IPS DF 6.9 (cell line): ENCODE data around the gene PDZRN4.

Source experiments
- DNase-seq: peaks from one replicate; pipeline ENCODE4 v3.0.0-alpha.2; 2013; ENCODE audit warnings: low read depth, low spot score
- H3K27ac ChIP-seq: one replicate; pipeline ENCODE4 v1.5.1; 2013; ENCODE audit warnings: low read length, control low read depth
- H3K27me3 ChIP-seq: 2 replicates; pipeline ENCODE4 v1.6.1; 2013; ENCODE audit warnings: mild to moderate bottlenecking, low read length; ENCODE audit not compliant: control insufficient read depth, insufficient read depth
- H3K36me3 ChIP-seq: 2 replicates; pipeline ENCODE4 v1.6.1; 2013; ENCODE audit warnings: low read length; ENCODE audit not compliant: control insufficient read depth, insufficient read depth
- H3K4me1 ChIP-seq: 2 replicates; pipeline ENCODE4 v1.6.1; 2013; ENCODE audit warnings: low read length; ENCODE audit not compliant: control insufficient read depth, insufficient read depth
- H3K4me3 ChIP-seq: 2 replicates; pipeline ENCODE4 v1.5.1; 2013; ENCODE audit warnings: mild to moderate bottlenecking, low read length
- H3K9me3 ChIP-seq: 2 replicates; pipeline ENCODE4 v1.6.1; 2013; ENCODE audit warnings: low read length, inconsistent platforms; ENCODE audit not compliant: control insufficient read depth, insufficient read depth
- WGBS: extraction: QIAGEN DNeasy Blood & Tissue Kit; methylation state at CpG from one replicate; pipeline ENCODE4 v1.1.7; 2013; ENCODE audit warnings: mixed read lengths, missing lambda C conversion rate; ENCODE audit not compliant: insufficient read length, insufficient coverage; 5-methylcytosine and 5-hydroxymethylcytosine counted together

The PDZRN4 gene

GRCh38 chr12:41566703-41567102 is 378.6 kb downstream of the PDZRN4 start:
- WGBS: no CpG with 5 or more reads among the region's 2 CpGs
- Histone ChIP-seq H3K4me3 (no peak overlapping the region), H3K27ac (no peak overlapping the region), H3K36me3 (no peaks in the 10 kb centered on the region), H3K4me1 (no peaks in the 10 kb centered on the region), H3K9me3 (no peaks in the 10 kb centered on the region), H3K27me3 (no peaks in the 10 kb centered on the region)
- no peak for DNase-seq

DNA sequence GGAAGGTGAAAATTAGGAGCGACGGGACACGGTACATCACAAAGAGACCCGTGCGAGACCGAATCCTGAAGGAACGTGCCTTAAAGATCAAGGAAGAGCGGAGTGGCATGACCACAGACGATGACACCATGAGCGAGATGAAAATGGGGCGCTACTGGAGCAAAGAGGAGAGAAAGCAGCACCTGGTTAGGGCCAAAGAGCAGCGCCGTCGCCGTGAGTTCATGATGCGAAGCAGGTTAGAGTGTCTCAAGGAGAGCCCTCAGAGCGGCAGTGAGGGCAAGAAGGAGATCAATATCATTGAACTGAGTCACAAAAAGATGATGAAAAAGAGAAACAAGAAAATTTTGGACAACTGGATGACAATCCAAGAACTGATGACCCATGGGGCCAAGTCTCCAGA is 385.3 kb downstream of the PDZRN4 start:
- Histone ChIP-seq H3K9me3 (no peaks in the 10 kb centered on the region), H3K27ac (no peak overlapping the region), H3K27me3 (no peaks in the 10 kb centered on the region), H3K4me1 (no peaks in the 10 kb centered on the region), H3K4me3 (no peak overlapping the region), H3K36me3 (no peaks in the 10 kb centered on the region)
- no CpG with 5 or more reads among the region's 17 CpGs for WGBS
- no peak for DNase-seq

- no peaks in the 10 kb centered on the region for H3K9me3 ChIP-seq
- H3K4me1 ChIP-seq: peaks cover 1% of the 10 kb centered on the region; the same call in 1 of the 2 replicates
- no CpG with 5 or more reads among the region's 1 CpG for WGBS
- no peak overlapping the region for H3K27ac ChIP-seq
- H3K27me3 ChIP-seq: no peaks in the 10 kb centered on the region
- peak; percentile 75 for DNase-seq
- no peaks in the 10 kb centered on the region for H3K36me3 ChIP-seq
- no peak overlapping the region for H3K4me3 ChIP-seq
These were observed 388.8 kb downstream of the PDZRN4 start for GRCh38 chr12:41576925-41577324.

DNA sequence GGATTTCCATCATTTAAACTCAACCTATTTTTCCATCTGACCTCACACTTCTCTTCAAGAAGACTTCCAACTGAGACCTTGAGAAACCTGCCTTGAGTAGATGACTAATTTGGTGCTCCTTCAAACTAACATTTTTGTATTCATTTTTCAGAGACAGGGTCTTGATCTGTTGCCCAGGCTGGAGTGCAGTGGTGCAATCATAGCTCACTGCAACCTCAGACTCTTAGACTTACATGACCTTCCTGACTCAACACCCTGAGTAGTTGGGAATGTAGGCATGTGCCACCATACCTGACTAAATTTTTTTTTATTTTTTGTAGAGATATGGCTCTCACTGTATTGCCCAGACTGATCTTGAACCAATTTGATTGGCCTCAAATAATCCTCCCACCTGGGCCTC is 389.9 kb downstream of the PDZRN4 start:
- no peak overlapping the region for H3K27ac ChIP-seq
- H3K9me3 ChIP-seq: no peaks in the 10 kb centered on the region
- H3K36me3 ChIP-seq: no peaks in the 10 kb centered on the region
- no peak for DNase-seq
- peaks cover 1% of the 10 kb centered on the region; the same call in 1 of the 2 replicates for H3K4me1 ChIP-seq
- H3K27me3 ChIP-seq: no peaks in the 10 kb centered on the region
- no peak overlapping the region for H3K4me3 ChIP-seq

GRCh38 chr12:41585784-41586183 is 397.7 kb downstream of the PDZRN4 start:
- Histone ChIP-seq H3K27me3 (no peaks in the 10 kb centered on the region), H3K9me3 (no peaks in the 10 kb centered on the region), H3K36me3 (no peaks in the 10 kb centered on the region), H3K4me1 (no peaks in the 10 kb centered on the region), H3K4me3 (no peak overlapping the region), H3K27ac (no peak overlapping the region)
- WGBS: no CpG with 5 or more reads among the region's 3 CpGs
- no peak for DNase-seq

GRCh38 chr12:41587574-41587973 is 399.5 kb downstream of the PDZRN4 start:
- no CpG with 5 or more reads among the region's 1 CpG for WGBS
- Histone ChIP-seq H3K9me3 (no peaks in the 10 kb centered on the region), H3K36me3 (no peaks in the 10 kb centered on the region), H3K4me3 (no peak overlapping the region), H3K27me3 (no peaks in the 10 kb centered on the region), H3K27ac (no peak overlapping the region), H3K4me1 (no peaks in the 10 kb centered on the region)
- DNase-seq: no peak

GRCh38 chr12:41589878-41590277 is 401.8 kb downstream of the PDZRN4 start:
- no peak for DNase-seq
- Histone ChIP-seq H3K9me3 (no peaks in the 10 kb centered on the region), H3K27ac (no peak overlapping the region), H3K4me1 (no peaks in the 10 kb centered on the region), H3K27me3 (no peaks in the 10 kb centered on the region), H3K36me3 (no peaks in the 10 kb centered on the region), H3K4me3 (no peak overlapping the region)
- no CpG with 5 or more reads among the region's 4 CpGs for WGBS

- Histone ChIP-seq H3K9me3 (no peaks in the 10 kb centered on the region), H3K27ac (no peak overlapping the region), H3K4me1 (no peaks in the 10 kb centered on the region), H3K27me3 (no peaks in the 10 kb centered on the region), H3K36me3 (no peaks in the 10 kb centered on the region), H3K4me3 (no peak overlapping the region)
- DNase-seq: no peak
- no CpG with 5 or more reads among the region's 4 CpGs for WGBS
These were observed 408.1 kb downstream of the PDZRN4 start for GRCh38 chr12:41596190-41596589.

GRCh38 chr12:41604830-41605229 is 416.7 kb downstream of the PDZRN4 start:
- no peaks in the 10 kb centered on the region for H3K9me3 ChIP-seq
- DNase-seq: no peak
- no CpG with 5 or more reads among the region's 3 CpGs for WGBS
- H3K4me3 ChIP-seq: no peak overlapping the region
- H3K36me3 ChIP-seq: no peaks in the 10 kb centered on the region
- no peaks in the 10 kb centered on the region for H3K27me3 ChIP-seq
- no peak overlapping the region for H3K27ac ChIP-seq
- peaks cover 4% of the 10 kb centered on the region; the same call in 1 of the 2 replicates for H3K4me1 ChIP-seq

- Histone ChIP-seq H3K27me3 (no peaks in the 10 kb centered on the region), H3K9me3 (no peaks in the 10 kb centered on the region), H3K4me3 (no peak overlapping the region), H3K36me3 (no peaks in the 10 kb centered on the region), H3K27ac (no peak overlapping the region), H3K4me1 (peaks cover 4% of the 10 kb centered on the region; the same call in 1 of the 2 replicates)
- DNase-seq: no peak
- 100% methylated on average over 1 of the region's 16 CpGs for WGBS
These were observed 417.6 kb downstream of the PDZRN4 start for GRCh38 chr12:41605545-41606305.
